Bronchial epithelial cell (primary cell): ENCODE measurements around the gene RAN. TPM values are rescaled to one million over a fixed set of nuclear protein-coding genes. Genes with fewer than 3 reads are reported as not detected.

ENCODE experiments used
- DNase-seq: peaks from one replicate; pipeline ENCODE4 v3.0.0-alpha.2; 2010; ENCODE audit warnings: low read depth
- FAIRE-seq: peaks from 2 replicates; lab custom pipeline; 2011; peaks lifted over from hg19 to GRCh38; lab: Jason Lieb, UNC
- H3K27me3 ChIP-seq: 2 replicates; pipeline ENCODE4 v1.5.1; 2011; ENCODE audit warnings: low read length; ENCODE audit not compliant: control insufficient read depth, insufficient read depth
- H3K36me3 ChIP-seq: 2 replicates; pipeline ENCODE4 v1.5.1; 2011; ENCODE audit warnings: low read length; ENCODE audit not compliant: control insufficient read depth, insufficient read depth
- H3K4me3 ChIP-seq: 2 replicates; pipeline ENCODE4 v1.5.1; 2011; ENCODE audit warnings: mild to moderate bottlenecking, low read depth, low read length, control low read depth
- total RNA-seq: library from RNA; depleted of rRNA; stranded (reverse); fragments of >200 nt; gene quantifications from 2 replicates; pipeline ENCODE4 v1.2.1, GENCODE V29; 2014
- TF ChIP-seq, protein P1 (sequence below): IDR thresholded peaks from 2 replicates; pipeline ENCODE4 v1.5.1; 2011; ENCODE audit warnings: mild to moderate bottlenecking, moderate library complexity, low read length, control low read depth, inconsistent platforms; ENCODE audit not compliant: insufficient read depth, severe bottlenecking

Gene RAN
- 580 and 667 TPM in 2 replicates for total RNA-seq

- DNase-seq (peak; percentile 78), FAIRE-seq (no peak)
- Histone ChIP-seq H3K27me3 (no peaks in the 10 kb centered on the region), H3K4me3 (peak within 1 kb of the TSS; percentile 62), H3K36me3 (peaks cover 10% of the 10 kb centered on the region)
- TF ChIP-seq, protein P1, sequence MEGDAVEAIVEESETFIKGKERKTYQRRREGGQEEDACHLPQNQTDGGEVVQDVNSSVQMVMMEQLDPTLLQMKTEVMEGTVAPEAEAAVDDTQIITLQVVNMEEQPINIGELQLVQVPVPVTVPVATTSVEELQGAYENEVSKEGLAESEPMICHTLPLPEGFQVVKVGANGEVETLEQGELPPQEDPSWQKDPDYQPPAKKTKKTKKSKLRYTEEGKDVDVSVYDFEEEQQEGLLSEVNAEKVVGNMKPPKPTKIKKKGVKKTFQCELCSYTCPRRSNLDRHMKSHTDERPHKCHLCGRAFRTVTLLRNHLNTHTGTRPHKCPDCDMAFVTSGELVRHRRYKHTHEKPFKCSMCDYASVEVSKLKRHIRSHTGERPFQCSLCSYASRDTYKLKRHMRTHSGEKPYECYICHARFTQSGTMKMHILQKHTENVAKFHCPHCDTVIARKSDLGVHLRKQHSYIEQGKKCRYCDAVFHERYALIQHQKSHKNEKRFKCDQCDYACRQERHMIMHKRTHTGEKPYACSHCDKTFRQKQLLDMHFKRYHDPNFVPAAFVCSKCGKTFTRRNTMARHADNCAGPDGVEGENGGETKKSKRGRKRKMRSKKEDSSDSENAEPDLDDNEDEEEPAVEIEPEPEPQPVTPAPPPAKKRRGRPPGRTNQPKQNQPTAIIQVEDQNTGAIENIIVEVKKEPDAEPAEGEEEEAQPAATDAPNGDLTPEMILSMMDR: no peak
Measured at GRCh38 chr12:130871286-130872178, at the start of gene RAN. RAN (plus strand) TSS chr12:130872066; CDS start chr12:130872594, 528 bp downstream.

DNA sequence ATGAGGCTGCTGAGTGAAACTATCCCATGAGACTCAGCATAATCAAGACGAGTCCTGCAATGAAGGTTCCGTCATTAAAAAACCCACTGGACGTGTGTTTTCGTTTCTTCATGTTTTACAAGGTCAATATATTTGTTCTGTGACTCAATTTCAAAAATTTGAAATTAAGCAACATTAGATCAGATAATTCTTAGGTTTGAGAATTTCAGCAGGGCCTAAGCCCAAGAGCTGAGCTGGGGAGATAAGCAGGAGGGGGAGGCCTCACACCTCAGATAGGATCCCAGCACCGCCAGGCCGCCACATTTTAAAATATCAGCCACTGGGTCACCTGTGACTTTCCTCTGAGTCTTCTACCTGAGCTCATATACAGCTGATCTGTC lies 46.1 kb upstream of the RAN start:
- DNase-seq: no peak
- H3K4me3 ChIP-seq: no peak overlapping the region
- TF ChIP-seq, protein P1: no peak
- H3K36me3 ChIP-seq: no peaks in the 10 kb centered on the region
- no peak for FAIRE-seq
- H3K27me3 ChIP-seq: no peaks in the 10 kb centered on the region

DNA sequence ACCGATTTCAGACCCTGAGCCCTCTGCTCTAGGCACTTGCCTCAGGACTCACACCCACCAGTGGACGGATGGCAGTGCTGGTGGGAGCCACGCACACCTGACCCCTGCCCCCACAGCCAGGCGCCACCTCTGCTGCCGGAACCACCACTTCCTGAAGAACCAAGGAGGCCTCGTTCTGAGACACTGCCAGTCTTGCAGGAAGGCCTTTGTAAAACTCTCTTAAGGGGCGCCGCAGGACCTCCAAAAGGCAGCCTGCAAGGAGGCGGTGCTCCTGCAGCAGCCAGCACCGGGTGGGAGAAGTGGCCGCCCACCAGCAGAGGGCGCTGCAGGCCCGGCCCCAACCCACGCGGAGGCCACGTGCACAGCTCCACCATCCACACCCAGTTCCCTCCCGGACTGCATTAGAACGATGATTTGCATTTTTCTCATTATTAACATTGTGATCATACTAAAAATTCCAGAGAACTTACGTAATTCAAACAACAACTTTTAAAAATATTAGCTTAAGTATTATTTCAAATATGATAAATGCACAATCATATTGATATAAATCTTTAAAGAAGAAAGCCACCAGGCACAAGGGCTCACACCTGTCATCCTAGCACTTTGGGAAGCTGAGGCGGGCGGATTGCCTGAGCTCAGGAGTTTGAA lies 45.6 kb upstream of the RAN start:
- Histone ChIP-seq H3K27me3 (no peaks in the 10 kb centered on the region), H3K4me3 (no peak overlapping the region), H3K36me3 (no peaks in the 10 kb centered on the region)
- TF ChIP-seq, protein P1: peak; percentile 46
- FAIRE-seq (no peak), DNase-seq (no peak)

GRCh38 chr12:130827432-130827831 lies 44.4 kb upstream of the RAN start:
- DNase-seq (no peak), FAIRE-seq (no peak)
- Histone ChIP-seq H3K27me3 (no peaks in the 10 kb centered on the region), H3K36me3 (no peaks in the 10 kb centered on the region), H3K4me3 (no peak overlapping the region)
- TF ChIP-seq, protein P1: no peak

DNA sequence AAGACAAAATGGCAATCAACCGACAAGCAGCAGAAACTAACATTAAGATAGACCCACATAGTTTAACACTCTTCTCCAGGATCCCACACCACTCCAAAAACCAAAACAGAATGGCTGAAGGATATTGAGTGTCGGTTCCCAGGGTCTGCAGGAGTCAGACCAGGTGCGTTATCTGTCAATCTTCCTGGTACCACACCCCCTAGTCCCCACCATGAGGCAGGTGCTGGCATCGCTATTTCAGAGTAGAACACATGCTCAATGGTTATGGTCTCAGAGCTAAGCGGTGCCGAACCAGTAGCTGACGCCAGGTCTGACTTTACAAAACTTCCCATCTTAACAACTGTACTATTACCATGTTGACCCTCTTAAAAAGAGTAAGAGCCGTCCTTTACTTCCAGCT lies 43.0 kb upstream of the RAN start:
- H3K27me3 ChIP-seq: no peaks in the 10 kb centered on the region
- no peak for FAIRE-seq
- TF ChIP-seq, protein P1: no peak
- no peak for DNase-seq
- H3K36me3 ChIP-seq: no peaks in the 10 kb centered on the region
- no peak overlapping the region for H3K4me3 ChIP-seq
